Spleen (tissue), 11 donors: ENCODE data around the gene OR5AL1. TPM values are rescaled to one million over a fixed set of nuclear protein-coding genes. Genes with fewer than 3 reads are reported as not detected.

Experiments
- DNase-seq: peaks from one replicate; pipeline ENCODE4 v3.0.0-alpha.2; 2020
- H3K27ac ChIP-seq, 8 donors: fragments of 200-600 bp; sonication (generic) in 7 of 8; 1 replicate in 4 of 8; 2 replicates in 4 of 8; pipeline versions ENCODE4 v1.5.0 to v1.8.0; 2016 to 2021; ENCODE audit warnings: inconsistent platforms in 4 of 8, mild to moderate bottlenecking in 4 of 8, moderate library complexity in 1 of 8
- H3K27me3 ChIP-seq, 7 donors: fragments of 200-600 bp; sonication (generic) in 6 of 7; replicated peaks in 1 of 7; 1 replicate in 4 of 7; 2 replicates in 3 of 7; pipeline versions ENCODE4 v1.5.0 to v1.8.0; 2016 to 2021; ENCODE audit warnings: inconsistent platforms in 3 of 7, mild to moderate bottlenecking in 1 of 7
- H3K36me3 ChIP-seq, 6 donors: fragments of 200-600 bp; sonication (generic) in 5 of 6; 1 replicate in 4 of 6; 2 replicates in 2 of 6; pipeline versions ENCODE4 v1.5.0 to v1.8.0; 2016 to 2021; ENCODE audit warnings: inconsistent platforms in 2 of 6
- H3K4me1 ChIP-seq, 6 donors: fragments of 200-600 bp; sonication (generic) in 5 of 6; 1 replicate in 3 of 6; 2 replicates in 3 of 6; pipeline versions ENCODE4 v1.5.0 to v1.8.0; 2016 to 2021; ENCODE audit warnings: inconsistent platforms in 3 of 6
- H3K4me3 ChIP-seq, 8 donors: fragments of 200-600 bp; sonication (generic) in 7 of 8; 1 replicate in 4 of 8; 2 replicates in 4 of 8; pipeline versions ENCODE4 v1.5.0 to v1.8.0; 2016 to 2021; ENCODE audit warnings: inconsistent platforms in 4 of 8, mild to moderate bottlenecking in 4 of 8, moderate library complexity in 2 of 8
- H3K9me3 ChIP-seq, 8 donors: fragments of 200-600 bp; sonication (generic) in 7 of 8; 1 replicate in 4 of 8; 2 replicates in 4 of 8; pipeline versions ENCODE4 v1.5.0 to v1.8.0; 2016 to 2021; ENCODE audit warnings: inconsistent platforms in 4 of 8
- CTCF ChIP-seq, 11 experiments: fragments of 200-600 bp in 7 of 11; fragments of 450-650 bp in 4 of 11; sonication (generic) in 4 of 11; IDR thresholded peaks in 8 of 11; conservative IDR thresholded peaks in 3 of 11; 1 replicate in 7 of 11; 2 replicates in 4 of 11; pipeline versions ENCODE4 v1.4.0 to v1.8.0; 2016 to 2021; ENCODE audit warnings: antibody characterized with exemption in 11 of 11, inconsistent platforms in 4 of 11, mild to moderate bottlenecking in 1 of 11
- POLR2A ChIP-seq, 3 donors: fragments of 450-650 bp; IDR thresholded peaks; one replicate each; pipeline ENCODE4 v1.5.1; 2017; ENCODE audit warnings: antibody characterized with exemption in 3 of 3, mild to moderate bottlenecking in 1 of 3
- POLR2AphosphoS5 ChIP-seq, 3 donors: sonication (generic); formaldehyde crosslinking; IDR thresholded peaks; one replicate each; pipeline ENCODE4 v1.5.1; 2017; ENCODE audit warnings: antibody characterized with exemption in 3 of 3
- WGBS, 5 donors: extraction: QIAGEN DNeasy Blood & Tissue Kit in 3 of 5; methylation state at CpG; one replicate each; pipeline versions ENCODE4 v1.1.5 to v1.1.7; 2013 to 2018; 5-methylcytosine and 5-hydroxymethylcytosine counted together
- intact Hi-C: fragments of 100-400 bp; cut with DNase I; formaldehyde crosslinking; loops from one replicate; pipeline ENCODE4 v1.15.0; 2023; ENCODE audit warnings: low total_unique reads
- polyA plus RNA-seq, 3 donors: library from polyadenylated mRNA; stranded (reverse); fragments of 200-250 nt; gene quantifications; one replicate each; pipeline ENCODE4 v1.2.1, GENCODE V29; 2013
- total RNA-seq, 7 donors: library from RNA; depleted of rRNA in 3 of 7; stranded (reverse); fragments of >200 nt in 3 of 7; fragmentation: NEBNext Ultra II Directional in 4 of 7; extraction: Animal tissue kit (Norgen Biotek cat#: 25700) in 4 of 7; gene quantifications; one replicate each; pipeline versions ENCODE4 v1.1.0 to v1.2.1, GENCODE V29; 2016 to 2021
- donor health status: healthy with polysubstance abuse.
- donor health status: DM: no; HTN: no; CAD: no; lungs with moderate emphysema.
- donor health status: DM: no; HTN: no; CAD: no.
- donor health status: Bipolar disorder and iron deficiency.
- donor health status: healthy.
- donor health status: DM: no; HTN: no; CAD: no.
- donor health status: DM: yes; HTN: yes; CAD: no.

The OR5AL1 gene
- total and polyA plus RNA-seq, 10 donors, result not detected

DNA sequence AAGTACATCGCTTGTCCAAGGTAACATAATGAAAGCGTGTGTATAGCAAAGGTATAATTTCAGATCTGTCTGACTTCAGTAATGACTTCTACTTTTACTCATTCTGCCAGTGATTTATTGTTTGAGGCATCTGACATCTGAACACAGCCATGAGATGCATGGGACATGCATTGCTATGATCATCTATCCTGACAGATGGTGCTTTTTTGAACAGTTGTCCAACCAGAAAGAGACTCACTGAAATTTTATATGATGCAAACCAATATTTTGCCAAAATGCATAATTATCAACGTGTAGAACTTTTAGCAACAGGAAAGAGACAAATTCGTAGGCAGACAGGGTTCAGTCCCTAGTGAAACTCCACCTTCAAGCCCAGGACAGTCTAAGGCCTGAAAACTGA is 41.0 kb downstream of the OR5AL1 start:
- DNase-seq, result no peak
- WGBS, 5 donors, result 65 to 77% (median 67%) methylated on average over 4 of the region's 4 CpGs
- no peak overlapping the region for H3K4me3 ChIP-seq
- H3K27me3 ChIP-seq, result no peaks in the 10 kb centered on the region
- no peak for TF ChIP-seq POLR2AphosphoS5 (IDR thresholded peaks at IDR 0.05)
- no peak for TF ChIP-seq CTCF (IDR thresholded peaks at IDR 0.05 in 8 of 11, conservative IDR thresholded peaks at IDR 0.05 in 3 of 11)
- no peak for TF ChIP-seq POLR2A (IDR thresholded peaks at IDR 0.05)
- no peaks in the 10 kb centered on the region for H3K36me3 ChIP-seq
- H3K27ac ChIP-seq, result no peak overlapping the region
- intact Hi-C loops, result no loop called here
- H3K9me3 ChIP-seq, result peaks cover 0 to 14% (median 0%) of the 10 kb centered on the region in 8 donors
- no peaks in the 10 kb centered on the region for H3K4me1 ChIP-seq

- no peaks in the 10 kb centered on the region for H3K36me3 ChIP-seq
- no peak overlapping the region for H3K4me3 ChIP-seq
- no peak overlapping the region for H3K27ac ChIP-seq
- DNase-seq, result no peak
- peaks cover 0 to 28% (median 0%) of the 10 kb centered on the region in 8 donors for H3K9me3 ChIP-seq
- intact Hi-C loops, result no loop called here
- TF ChIP-seq POLR2AphosphoS5 (IDR thresholded peaks at IDR 0.05), result no peak
- no peak for TF ChIP-seq CTCF (IDR thresholded peaks at IDR 0.05 in 8 of 11, conservative IDR thresholded peaks at IDR 0.05 in 3 of 11)
- no peak for TF ChIP-seq POLR2A (IDR thresholded peaks at IDR 0.05)
- WGBS, 5 donors, result 87 to 95% (median 91%) methylated on average over 1 of the region's 1 CpG
- no peaks in the 10 kb centered on the region for H3K4me1 ChIP-seq
- no peaks in the 10 kb centered on the region for H3K27me3 ChIP-seq
These were observed 44.6 kb downstream of the OR5AL1 start for GRCh38 chr11:56457076-56457475.

Other genes with a start within 250 kb of the OR5AL1 start
- not detected for gene OR5J2, start 236.1 kb upstream of the OR5AL1 start, total RNA-seq
- gene OR5J2, start 236.1 kb upstream of the OR5AL1 start, polyA plus RNA-seq, result not detected
- not detected for gene OR5T2, start 178.4 kb upstream of the OR5AL1 start, total RNA-seq
- not detected for gene OR5T2, start 178.4 kb upstream of the OR5AL1 start, polyA plus RNA-seq
- gene OR5T3, start 160.4 kb upstream of the OR5AL1 start, total RNA-seq, result not detected
- not detected for gene OR5T3, start 160.4 kb upstream of the OR5AL1 start, polyA plus RNA-seq
- not detected for gene OR5T1, start 138.5 kb upstream of the OR5AL1 start, total RNA-seq
- gene OR5T1, start 138.5 kb upstream of the OR5AL1 start, polyA plus RNA-seq, result not detected
- gene OR8H1, start 120.4 kb upstream of the OR5AL1 start, total RNA-seq, result not detected
- not detected for gene OR8H1, start 120.4 kb upstream of the OR5AL1 start, polyA plus RNA-seq
- gene OR8K3, start 97.6 kb upstream of the OR5AL1 start, total RNA-seq, result not detected
- not detected for gene OR8K3, start 97.6 kb upstream of the OR5AL1 start, polyA plus RNA-seq
- gene OR8K1, start 66.7 kb upstream of the OR5AL1 start, total RNA-seq, result not detected
- gene OR8K1, start 66.7 kb upstream of the OR5AL1 start, polyA plus RNA-seq, result not detected
- not detected for gene OR8J1, start 58.4 kb upstream of the OR5AL1 start, total RNA-seq
- gene OR8J1, start 58.4 kb upstream of the OR5AL1 start, polyA plus RNA-seq, result not detected
- not detected for gene OR8U1, start 37.1 kb upstream of the OR5AL1 start, total RNA-seq
- gene OR8U1, start 37.1 kb upstream of the OR5AL1 start, polyA plus RNA-seq, result not detected
- not detected for gene OR5M3, start 60.7 kb downstream of the OR5AL1 start, total RNA-seq
- not detected for gene OR5M3, start 60.7 kb downstream of the OR5AL1 start, polyA plus RNA-seq
- not detected for gene OR5M8, start 78.7 kb downstream of the OR5AL1 start, total RNA-seq
- gene OR5M8, start 78.7 kb downstream of the OR5AL1 start, polyA plus RNA-seq, result not detected
- not detected for gene OR5M11, start 130.6 kb downstream of the OR5AL1 start, total RNA-seq
- not detected for gene OR5M11, start 130.6 kb downstream of the OR5AL1 start, polyA plus RNA-seq
- not detected for gene OR5M10, start 165.0 kb downstream of the OR5AL1 start, total RNA-seq
- not detected for gene OR5M10, start 165.0 kb downstream of the OR5AL1 start, polyA plus RNA-seq
- gene OR5M1, start 202.2 kb downstream of the OR5AL1 start, total RNA-seq, result not detected
- not detected for gene OR5M1, start 202.2 kb downstream of the OR5AL1 start, polyA plus RNA-seq
- gene OR5AP2, start 229.7 kb downstream of the OR5AL1 start, total RNA-seq, result not detected
- not detected for gene OR5AP2, start 229.7 kb downstream of the OR5AL1 start, polyA plus RNA-seq